ENCODE measurements around the gene MYZAP. TPM values are rescaled to one million over a fixed set of nuclear protein-coding genes. Genes with fewer than 3 reads are reported as not detected.

The MYZAP gene
- total RNA-seq, 1 donor: under 0.01 TPM

- no peaks in the 10 kb centered on the region for H3K36me3 ChIP-seq (ENCODE audit: insufficient read depth, low read length)
- H2AFZ ChIP-seq (ENCODE audit: low read length): no peak overlapping the region
- H3K4me2 ChIP-seq (ENCODE audit: insufficient read depth, low read length): no peak overlapping the region
- no peaks in the 10 kb centered on the region for H3K79me2 ChIP-seq (ENCODE audit: insufficient read depth, low read length)
- no peaks in the 10 kb centered on the region for H4K20me1 ChIP-seq (ENCODE audit: insufficient read depth, low read length)
- DNase-seq (ENCODE audit: insufficient read length, low spot score, missing footprints): peak; percentile 48
- no peak overlapping the region for H3K4me3 ChIP-seq (ENCODE audit: insufficient read depth, low read length)
- H3K9me3 ChIP-seq (ENCODE audit: low read depth, low read length): no peaks in the 10 kb centered on the region
- H3K4me1 ChIP-seq (ENCODE audit: insufficient read depth, low read length): peaks cover 16% of the 10 kb centered on the region
- H3K27ac ChIP-seq (ENCODE audit: low read depth, low read length): no peak overlapping the region
- no peaks in the 10 kb centered on the region for H3K27me3 ChIP-seq (ENCODE audit: insufficient read depth, low read length)
- TF ChIP-seq, protein P1, sequence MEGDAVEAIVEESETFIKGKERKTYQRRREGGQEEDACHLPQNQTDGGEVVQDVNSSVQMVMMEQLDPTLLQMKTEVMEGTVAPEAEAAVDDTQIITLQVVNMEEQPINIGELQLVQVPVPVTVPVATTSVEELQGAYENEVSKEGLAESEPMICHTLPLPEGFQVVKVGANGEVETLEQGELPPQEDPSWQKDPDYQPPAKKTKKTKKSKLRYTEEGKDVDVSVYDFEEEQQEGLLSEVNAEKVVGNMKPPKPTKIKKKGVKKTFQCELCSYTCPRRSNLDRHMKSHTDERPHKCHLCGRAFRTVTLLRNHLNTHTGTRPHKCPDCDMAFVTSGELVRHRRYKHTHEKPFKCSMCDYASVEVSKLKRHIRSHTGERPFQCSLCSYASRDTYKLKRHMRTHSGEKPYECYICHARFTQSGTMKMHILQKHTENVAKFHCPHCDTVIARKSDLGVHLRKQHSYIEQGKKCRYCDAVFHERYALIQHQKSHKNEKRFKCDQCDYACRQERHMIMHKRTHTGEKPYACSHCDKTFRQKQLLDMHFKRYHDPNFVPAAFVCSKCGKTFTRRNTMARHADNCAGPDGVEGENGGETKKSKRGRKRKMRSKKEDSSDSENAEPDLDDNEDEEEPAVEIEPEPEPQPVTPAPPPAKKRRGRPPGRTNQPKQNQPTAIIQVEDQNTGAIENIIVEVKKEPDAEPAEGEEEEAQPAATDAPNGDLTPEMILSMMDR (IDR thresholded peaks at IDR 0.05; ENCODE audit: extremely low read depth, low read depth, low read length): no peak
These were observed 38.2 kb upstream of the MYZAP start for GRCh38 chr15:57553526-57553925.

DNA sequence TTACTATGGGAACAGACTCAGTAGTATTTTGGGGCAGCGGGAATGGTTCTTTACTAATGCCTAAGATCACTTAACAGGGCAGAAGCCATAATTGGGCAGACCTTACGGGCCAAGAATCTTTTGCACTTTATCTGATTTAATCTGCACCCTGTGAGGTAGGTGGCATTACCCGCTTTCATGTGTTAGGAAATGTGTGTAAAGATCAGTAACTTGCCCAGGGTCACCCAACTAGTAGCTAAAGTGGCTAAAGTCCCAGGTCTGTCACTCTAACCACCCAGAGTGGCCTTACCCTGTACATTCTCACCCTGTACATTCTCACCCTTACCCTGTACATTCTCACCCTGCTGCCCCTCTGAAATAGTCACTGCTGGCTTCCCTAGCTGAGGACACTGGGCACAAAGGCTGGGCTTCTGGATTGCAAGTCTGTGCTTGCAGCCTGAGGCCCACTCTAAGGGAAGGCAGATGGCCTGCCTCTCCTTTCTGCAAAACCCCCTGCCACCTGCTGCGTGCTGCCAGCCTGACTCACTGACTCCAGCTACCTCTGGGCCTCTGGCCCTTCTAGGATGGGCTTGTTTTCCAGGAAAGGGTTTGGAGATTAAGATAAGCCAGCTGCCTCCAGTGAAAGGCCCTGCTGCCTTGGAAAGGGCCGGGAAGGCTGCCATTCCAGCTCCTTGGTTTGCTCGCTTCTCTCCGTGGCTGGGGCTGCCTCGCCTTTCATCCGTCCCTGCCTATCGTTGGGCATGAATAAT, 37.5 kb upstream of the MYZAP start:
- Histone ChIP-seq H3K4me1 (ENCODE audit: insufficient read depth, low read length) (peaks cover 16% of the 10 kb centered on the region), H3K9me3 (ENCODE audit: low read depth, low read length) (no peaks in the 10 kb centered on the region), H3K27ac (ENCODE audit: low read depth, low read length) (no peak overlapping the region), H3K4me3 (ENCODE audit: insufficient read depth, low read length) (no peak overlapping the region), H3K4me2 (ENCODE audit: insufficient read depth, low read length) (no peak overlapping the region), H3K79me2 (ENCODE audit: insufficient read depth, low read length) (no peaks in the 10 kb centered on the region), H3K27me3 (ENCODE audit: insufficient read depth, low read length) (no peaks in the 10 kb centered on the region), H4K20me1 (ENCODE audit: insufficient read depth, low read length) (no peaks in the 10 kb centered on the region), H2AFZ (ENCODE audit: low read length) (no peak overlapping the region), H3K36me3 (ENCODE audit: insufficient read depth, low read length) (no peaks in the 10 kb centered on the region)
- DNase-seq (ENCODE audit: insufficient read length, low spot score, missing footprints): no peak
- TF ChIP-seq, protein P1 (IDR thresholded peaks at IDR 0.05; ENCODE audit: extremely low read depth, low read depth, low read length): no peak

GRCh38 chr15:57554812-57555179, 36.9 kb upstream of the MYZAP start:
- Histone ChIP-seq H4K20me1 (ENCODE audit: insufficient read depth, low read length) (no peaks in the 10 kb centered on the region), H3K27ac (ENCODE audit: low read depth, low read length) (no peak overlapping the region), H3K9me3 (ENCODE audit: low read depth, low read length) (no peaks in the 10 kb centered on the region), H3K27me3 (ENCODE audit: insufficient read depth, low read length) (no peaks in the 10 kb centered on the region), H3K4me3 (ENCODE audit: insufficient read depth, low read length) (no peak overlapping the region), H3K4me2 (ENCODE audit: insufficient read depth, low read length) (no peak overlapping the region), H2AFZ (ENCODE audit: low read length) (no peak overlapping the region), H3K79me2 (ENCODE audit: insufficient read depth, low read length) (no peaks in the 10 kb centered on the region), H3K4me1 (ENCODE audit: insufficient read depth, low read length) (peaks cover 16% of the 10 kb centered on the region), H3K36me3 (ENCODE audit: insufficient read depth, low read length) (no peaks in the 10 kb centered on the region)
- TF ChIP-seq, protein P1 (IDR thresholded peaks at IDR 0.05; ENCODE audit: extremely low read depth, low read depth, low read length): no peak
- peak; percentile 21 for DNase-seq (ENCODE audit: insufficient read length, low spot score, missing footprints)

GRCh38 chr15:57555270-57555669, 36.4 kb upstream of the MYZAP start:
- no peaks in the 10 kb centered on the region for H3K9me3 ChIP-seq (ENCODE audit: low read depth, low read length)
- no peak overlapping the region for H3K27ac ChIP-seq (ENCODE audit: low read depth, low read length)
- H2AFZ ChIP-seq (ENCODE audit: low read length): no peak overlapping the region
- H3K4me3 ChIP-seq (ENCODE audit: insufficient read depth, low read length): no peak overlapping the region
- no peaks in the 10 kb centered on the region for H3K27me3 ChIP-seq (ENCODE audit: insufficient read depth, low read length)
- no peak overlapping the region for H3K4me2 ChIP-seq (ENCODE audit: insufficient read depth, low read length)
- no peaks in the 10 kb centered on the region for H3K36me3 ChIP-seq (ENCODE audit: insufficient read depth, low read length)
- no peaks in the 10 kb centered on the region for H4K20me1 ChIP-seq (ENCODE audit: insufficient read depth, low read length)
- TF ChIP-seq, protein P1 (IDR thresholded peaks at IDR 0.05; ENCODE audit: extremely low read depth, low read depth, low read length): no peak
- peak; percentile 39 for DNase-seq (ENCODE audit: insufficient read length, low spot score, missing footprints)
- H3K79me2 ChIP-seq (ENCODE audit: insufficient read depth, low read length): no peaks in the 10 kb centered on the region
- peaks cover 16% of the 10 kb centered on the region for H3K4me1 ChIP-seq (ENCODE audit: insufficient read depth, low read length)

Measured in osteoblast (primary cell).